Effector memory CD8-positive, alpha-beta T cell (primary cell): ENCODE measurements around the gene IFT172.
A peak's percentile ranks its signal among the peaks of the same experiment; 100 is the strongest.

Source experiments
- ATAC-seq: fragments of 150-1000 bp; cut with Tn5 transposase; replicated peaks from 2 replicates; pipeline ENCODE4 v1.10.0; 2021; ENCODE audit warnings: mild to moderate bottlenecking, moderate library complexity
- DNase-seq, 3 experiments: peaks; one replicate each; pipeline ENCODE4 v3.0.0; 2021
- H3K27ac Mint-ChIP-seq, 2 donors: one replicate each; pipeline ENCODE4 v1.8.0; 2022; ENCODE audit warnings: mild to moderate bottlenecking in 2 of 2, mixed read lengths in 2 of 2, moderate library complexity in 2 of 2
- H3K27me3 Mint-ChIP-seq, 2 donors: one replicate each; pipeline ENCODE4 v1.8.0; 2022; ENCODE audit warnings: mixed read lengths in 2 of 2
- H3K36me3 Mint-ChIP-seq: one replicate; pipeline ENCODE4 v1.8.0; 2022; ENCODE audit warnings: mild to moderate bottlenecking, moderate library complexity, mixed read lengths; ENCODE audit not compliant: insufficient read depth
- H3K4me1 Mint-ChIP-seq, 2 donors: one replicate each; pipeline ENCODE4 v1.8.0; 2022; ENCODE audit warnings: low read depth in 2 of 2, mixed read lengths in 2 of 2
- H3K4me3 Mint-ChIP-seq, 2 donors: one replicate each; pipeline ENCODE4 v1.8.0; 2022; ENCODE audit warnings: mild to moderate bottlenecking in 2 of 2, mixed read lengths in 2 of 2, moderate library complexity in 2 of 2
- H3K9me3 Mint-ChIP-seq, 2 donors: one replicate each; pipeline ENCODE4 v1.8.0; 2022; ENCODE audit warnings: mixed read lengths in 2 of 2

Gene IFT172

GRCh38 chr2:27461118-27461517, 28.4 kb downstream of the IFT172 start:
- H3K4me3 Mint-ChIP-seq: no peak overlapping the region
- H3K27ac Mint-ChIP-seq: no peak overlapping the region

DNA sequence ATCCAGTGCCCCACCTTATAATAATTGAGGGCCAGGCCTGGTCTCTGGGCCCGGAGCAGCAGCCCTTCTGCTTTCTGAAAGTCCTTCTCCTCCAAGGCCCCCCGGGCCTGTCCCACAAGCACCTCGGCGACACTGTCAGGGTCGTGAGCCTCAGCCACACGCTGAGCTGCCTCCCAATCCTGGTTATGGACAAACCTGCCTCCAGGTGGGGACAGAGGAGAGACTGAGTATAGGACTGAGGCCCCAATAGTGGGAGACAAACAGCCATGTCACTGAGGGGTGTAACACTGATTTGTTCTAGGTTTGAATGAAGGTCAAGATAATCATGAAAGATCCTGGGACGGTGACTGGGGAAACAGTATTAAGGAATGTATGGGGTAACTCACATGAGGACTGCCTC, 35.6 kb downstream of the IFT172 start:
- Mint-ChIP-seq H3K27me3 (no peaks in the 10 kb centered on the region), H3K36me3 (no peaks in the 10 kb centered on the region), H3K4me3 (no peak overlapping the region), H3K4me1 (no peaks in the 10 kb centered on the region), H3K9me3 (no peaks in the 10 kb centered on the region), H3K27ac (peak overlapping the region in 1 of 2 donors; percentile 71)
- DNase-seq (no peak), ATAC-seq (no peak)

More at GRCh38 chr2:27461118-27461517, 28.4 kb downstream of the IFT172 start:
- no peak for ATAC-seq
- Mint-ChIP-seq H3K4me1 (no peaks in the 10 kb centered on the region), H3K27me3 (no peaks in the 10 kb centered on the region), H3K9me3 (no peaks in the 10 kb centered on the region), H3K36me3 (no peaks in the 10 kb centered on the region)
- DNase-seq: no peak

DNA sequence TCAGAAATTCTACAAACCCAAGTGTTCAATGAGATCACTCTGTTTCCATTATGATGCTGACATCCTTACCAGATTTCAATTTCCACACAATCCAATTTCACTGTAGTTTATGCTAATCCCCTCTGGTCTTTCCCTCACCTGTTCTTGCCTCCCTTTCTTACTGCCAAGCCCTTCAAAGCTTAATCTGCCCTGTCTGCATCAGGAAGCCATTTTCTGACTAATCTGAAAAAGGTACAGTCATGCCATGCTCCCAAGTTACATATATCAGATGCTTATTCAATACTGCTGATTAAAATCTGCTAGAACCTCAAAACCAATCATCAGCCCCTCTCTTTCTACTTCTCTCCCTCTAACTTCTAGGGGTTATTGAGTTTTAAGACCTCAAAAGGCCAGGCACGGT, 38.4 kb downstream of the IFT172 start:
- no peaks in the 10 kb centered on the region for H3K4me1 Mint-ChIP-seq
- no peak for ATAC-seq
- H3K9me3 Mint-ChIP-seq: no peaks in the 10 kb centered on the region
- no peak overlapping the region for H3K27ac Mint-ChIP-seq
- no peaks in the 10 kb centered on the region for H3K27me3 Mint-ChIP-seq
- no peak overlapping the region for H3K4me3 Mint-ChIP-seq
- no peaks in the 10 kb centered on the region for H3K36me3 Mint-ChIP-seq
- no peak for DNase-seq

- ATAC-seq: no peak
- no peak overlapping the region for H3K4me3 Mint-ChIP-seq
- no peaks in the 10 kb centered on the region for H3K27me3 Mint-ChIP-seq
- H3K4me1 Mint-ChIP-seq: peaks cover 0 to 3% of the 10 kb centered on the region in 2 donors
- H3K36me3 Mint-ChIP-seq: peaks cover 9% of the 10 kb centered on the region
- no peak for DNase-seq
- H3K27ac Mint-ChIP-seq: peak overlapping the region; percentile 28 to 33
- H3K9me3 Mint-ChIP-seq: no peaks in the 10 kb centered on the region
Observed at GRCh38 chr2:27448381-27448780, 41.2 kb downstream of the IFT172 start.

DNA sequence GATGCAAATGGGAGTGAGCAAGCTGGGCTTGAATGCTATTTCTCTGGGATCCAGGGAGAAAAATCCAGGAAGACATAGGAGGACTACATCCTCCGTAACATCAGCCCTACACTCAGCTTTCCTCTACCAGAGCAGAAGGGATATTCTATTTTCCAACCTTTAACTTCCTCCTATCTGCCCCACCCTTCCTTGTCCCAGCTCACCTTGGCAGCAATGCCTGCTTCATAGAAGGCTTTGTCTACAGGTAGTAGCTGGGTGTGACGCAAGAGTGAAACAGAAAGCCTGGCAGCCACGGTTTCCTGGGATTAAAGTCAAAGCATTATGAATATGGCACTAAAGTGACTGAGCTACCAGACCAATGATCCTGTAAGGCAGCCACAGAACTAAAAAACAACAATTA, 43.5 kb downstream of the IFT172 start:
- H3K36me3 Mint-ChIP-seq: peaks cover 32% of the 10 kb centered on the region
- DNase-seq: no peak
- H3K27me3 Mint-ChIP-seq: no peaks in the 10 kb centered on the region
- H3K4me1 Mint-ChIP-seq: peaks cover 0 to 10% of the 10 kb centered on the region in 2 donors
- H3K9me3 Mint-ChIP-seq: no peaks in the 10 kb centered on the region
- H3K4me3 Mint-ChIP-seq: no peak overlapping the region
- H3K27ac Mint-ChIP-seq: peak overlapping the region in 1 of 2 donors; percentile 57
- no peak for ATAC-seq

DNA sequence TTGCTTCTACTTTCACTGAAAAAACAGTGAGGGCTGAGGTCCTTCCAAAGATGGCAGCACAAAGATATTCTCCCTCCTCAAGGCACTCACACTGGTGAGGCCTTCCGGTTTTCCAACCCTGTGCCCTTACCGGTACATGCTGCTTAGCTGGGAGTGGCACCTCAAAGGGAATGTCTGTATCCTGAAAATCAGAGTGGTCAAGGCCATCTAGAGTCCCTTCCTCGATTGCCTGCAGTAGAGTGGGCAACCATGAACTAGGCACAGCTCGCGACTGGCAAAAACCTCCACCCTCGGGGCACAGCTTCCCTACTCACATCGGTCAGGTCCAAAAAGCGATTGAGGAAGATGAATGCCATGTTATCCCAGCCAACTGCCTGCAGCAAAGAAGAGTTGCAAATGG, 43.9 kb downstream of the IFT172 start:
- H3K27me3 Mint-ChIP-seq: no peaks in the 10 kb centered on the region
- no peak for ATAC-seq
- no peaks in the 10 kb centered on the region for H3K9me3 Mint-ChIP-seq
- peak overlapping the region in 1 of 2 donors; percentile 57 for H3K27ac Mint-ChIP-seq
- peaks cover 36% of the 10 kb centered on the region for H3K36me3 Mint-ChIP-seq
- H3K4me1 Mint-ChIP-seq: peaks cover 0 to 10% of the 10 kb centered on the region in 2 donors
- no peak overlapping the region for H3K4me3 Mint-ChIP-seq
- no peak for DNase-seq

DNA sequence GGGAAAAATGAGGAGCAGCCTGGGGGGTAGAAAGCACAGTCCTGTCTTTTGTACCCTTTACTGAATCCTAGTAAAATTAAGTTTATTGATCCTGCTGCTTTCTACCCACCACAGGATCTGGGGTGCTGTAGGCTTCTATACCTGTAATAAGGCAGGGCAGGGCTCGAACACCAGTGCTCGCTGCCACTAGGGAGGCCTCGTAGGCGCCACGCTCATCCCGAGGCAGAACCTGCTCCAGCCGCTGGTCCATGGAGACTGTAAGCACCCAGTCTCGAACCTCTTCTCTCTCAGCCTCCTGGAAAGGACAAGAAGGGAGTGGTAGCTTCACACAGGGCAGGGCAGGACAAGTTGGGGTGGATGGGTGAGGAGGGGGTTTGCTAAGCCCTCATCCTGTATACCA, 44.4 kb downstream of the IFT172 start:
- H3K4me1 Mint-ChIP-seq: peaks cover 0 to 10% of the 10 kb centered on the region in 2 donors
- H3K27me3 Mint-ChIP-seq: no peaks in the 10 kb centered on the region
- ATAC-seq (no peak), DNase-seq (no peak)
- H3K36me3 Mint-ChIP-seq: peaks cover 41% of the 10 kb centered on the region
- H3K9me3 Mint-ChIP-seq: no peaks in the 10 kb centered on the region
- peak overlapping the region in 1 of 2 donors; percentile 57 for H3K27ac Mint-ChIP-seq
- H3K4me3 Mint-ChIP-seq: no peak overlapping the region

GRCh38 chr2:27442920-27443282, 46.6 kb downstream of the IFT172 start:
- no peak for DNase-seq
- no peaks in the 10 kb centered on the region for H3K9me3 Mint-ChIP-seq
- peaks cover 4 to 10% of the 10 kb centered on the region in 2 donors for H3K4me1 Mint-ChIP-seq
- peaks cover 63% of the 10 kb centered on the region for H3K36me3 Mint-ChIP-seq
- H3K4me3 Mint-ChIP-seq: peak overlapping the region; percentile 7 to 15
- ATAC-seq: peak; percentile 3
- H3K27ac Mint-ChIP-seq: peak overlapping the region in 1 of 2 donors; percentile 62
- H3K27me3 Mint-ChIP-seq: no peaks in the 10 kb centered on the region

DNA sequence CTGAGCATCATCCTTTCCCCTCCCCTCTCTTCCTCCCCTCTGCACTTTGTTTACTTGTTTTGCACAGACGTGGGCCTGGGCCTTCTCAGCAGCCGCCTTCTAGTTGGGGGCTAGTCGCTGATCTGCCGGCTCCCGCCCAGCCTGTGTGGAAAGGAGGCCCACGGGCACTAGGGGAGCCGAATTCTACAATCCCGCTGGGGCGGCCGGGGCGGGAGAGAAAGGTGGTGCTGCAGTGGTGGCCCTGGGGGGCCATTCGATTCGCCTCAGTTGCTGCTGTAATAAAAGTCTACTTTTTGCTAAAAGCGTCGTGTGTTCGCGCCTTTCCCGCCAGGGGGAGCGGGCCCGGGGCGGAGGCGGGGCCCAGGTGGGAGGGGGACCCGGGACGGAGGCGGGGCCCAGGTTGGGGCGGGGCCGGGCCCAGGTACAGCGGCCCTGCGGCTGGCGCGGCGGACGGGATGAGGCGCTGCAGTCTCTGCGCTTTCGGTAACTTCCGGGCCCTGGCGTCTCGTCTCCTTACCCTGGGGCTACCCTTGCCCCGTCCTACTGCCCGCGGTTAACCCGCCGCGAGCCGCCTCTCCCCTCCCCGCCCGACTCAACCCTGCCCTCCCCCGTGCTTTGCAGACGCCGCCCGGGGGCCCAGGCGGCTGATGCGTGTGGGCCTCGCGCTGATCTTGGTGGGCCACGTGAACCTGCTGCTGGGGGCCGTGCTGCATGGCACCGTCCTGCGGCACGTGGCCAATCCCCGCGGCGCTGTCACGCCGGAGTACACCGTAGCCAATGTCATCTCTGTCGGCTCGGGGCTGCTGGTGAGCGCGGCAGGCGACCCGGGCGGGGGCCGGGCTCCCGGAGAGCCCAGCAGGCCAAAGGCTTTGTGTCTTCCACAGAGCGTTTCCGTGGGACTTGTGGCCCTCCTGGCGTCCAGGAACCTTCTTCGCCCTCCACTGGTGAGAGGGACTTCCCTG, 47.3 kb downstream of the IFT172 start, which contains the start of gene KRTCAP3:
TSS of gene KRTCAP3 (plus strand) at position 424 of the 962 bp plus-strand sequence. CDS start at position 456, 32 bp downstream.
- Mint-ChIP-seq H3K27ac (peak within 1 kb of the TSS; percentile 13 to 62), H3K36me3 (peaks cover 70% of the 10 kb centered on the region), H3K4me1 (peaks cover 4 to 10% of the 10 kb centered on the region in 2 donors), H3K27me3 (no peaks in the 10 kb centered on the region), H3K4me3 (peak within 1 kb of the TSS; percentile 15 to 19), H3K9me3 (no peaks in the 10 kb centered on the region)
- peak; percentile 87 for ATAC-seq
- peak in 2 of 3 experiments; percentile 38 to 44 for DNase-seq

DNA sequence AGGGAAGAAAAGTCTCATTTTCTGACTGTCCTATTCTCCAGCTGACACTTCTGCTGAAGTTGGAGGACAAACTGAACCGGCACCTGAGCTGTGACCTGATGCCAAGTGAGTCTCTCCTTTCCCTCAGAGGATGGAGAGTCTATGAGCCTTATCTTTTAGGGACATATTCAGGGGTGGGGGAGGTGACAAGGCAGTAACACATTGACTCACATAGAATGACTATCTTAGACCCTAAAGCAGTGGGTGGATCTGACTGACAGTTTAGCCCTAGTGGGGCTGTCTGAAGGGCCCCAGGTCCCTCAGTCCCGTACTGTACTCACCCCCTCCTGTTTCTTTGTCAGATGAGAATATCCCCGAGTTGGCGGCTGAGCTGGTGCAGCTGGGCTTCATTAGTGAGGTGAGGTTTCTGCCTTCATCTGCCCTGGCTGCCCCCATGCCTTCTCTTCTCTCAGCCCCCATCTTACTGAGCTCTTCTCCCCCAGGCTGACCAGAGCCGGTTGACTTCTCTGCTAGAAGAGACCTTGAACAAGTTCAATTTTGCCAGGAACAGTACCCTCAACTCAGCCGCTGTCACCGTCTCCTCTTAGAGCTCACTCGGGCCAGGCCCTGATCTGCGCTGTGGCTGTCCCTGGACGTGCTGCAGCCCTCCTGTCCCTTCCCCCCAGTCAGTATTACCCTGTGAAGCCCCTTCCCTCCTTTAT, 48.2 kb downstream of the IFT172 start:
- Mint-ChIP-seq H3K27ac (peak overlapping the region; percentile 13 to 62), H3K9me3 (no peaks in the 10 kb centered on the region), H3K4me1 (peaks cover 4 to 10% of the 10 kb centered on the region in 2 donors), H3K27me3 (no peaks in the 10 kb centered on the region), H3K36me3 (peaks cover 78% of the 10 kb centered on the region), H3K4me3 (peak overlapping the region in 1 of 2 donors; percentile 19)
- DNase-seq: no peak
- ATAC-seq: no peak

- no peak overlapping the region for H3K4me3 Mint-ChIP-seq
- peaks cover 12 to 22% of the 10 kb centered on the region in 2 donors for H3K4me1 Mint-ChIP-seq
- no peaks in the 10 kb centered on the region for H3K27me3 Mint-ChIP-seq
- H3K9me3 Mint-ChIP-seq: no peaks in the 10 kb centered on the region
- no peak for DNase-seq
- no peak for ATAC-seq
- peak overlapping the region in 1 of 2 donors; percentile 79 for H3K27ac Mint-ChIP-seq
- peaks cover 90% of the 10 kb centered on the region for H3K36me3 Mint-ChIP-seq
Observed at GRCh38 chr2:27435628-27436027, 53.9 kb downstream of the IFT172 start.

- Mint-ChIP-seq H3K27me3 (no peaks in the 10 kb centered on the region), H3K4me1 (peaks cover 33 to 40% of the 10 kb centered on the region in 2 donors), H3K36me3 (peaks cover 60% of the 10 kb centered on the region), H3K4me3 (peak overlapping the region; percentile 93 to 95), H3K27ac (peak overlapping the region; percentile 88 to 94), H3K9me3 (no peaks in the 10 kb centered on the region)
- peak; percentile 11 for ATAC-seq
- peak in 1 of 3 experiments; percentile 19 for DNase-seq
Observed at GRCh38 chr2:27431395-27431794, 58.1 kb downstream of the IFT172 start.

GRCh38 chr2:27428978-27429541, 60.5 kb downstream of the IFT172 start:
- Mint-ChIP-seq H3K27ac (peak overlapping the region; percentile 94 to 95), H3K4me3 (peak overlapping the region; percentile 93 to 95), H3K36me3 (peaks cover 36% of the 10 kb centered on the region), H3K4me1 (peaks cover 33 to 40% of the 10 kb centered on the region in 2 donors), H3K9me3 (no peaks in the 10 kb centered on the region), H3K27me3 (no peaks in the 10 kb centered on the region)
- ATAC-seq: peak; percentile 72
- DNase-seq: peak in 2 of 3 experiments; percentile 57 to 63
